Activated effector memory CD4-positive, alpha-beta T cell treated with anti-CD3 and anti-CD28 coated beads, Interleukin-2, amount 50 U/mL, for 16 hours (primary cell): ENCODE data around the gene TRNT1.
A peak's percentile ranks its signal among the peaks of the same experiment; 100 is the strongest.

Experiments
- DNase-seq: peaks from one replicate; pipeline ENCODE4 v3.0.0-alpha.2; 2020

Gene TRNT1

DNA sequence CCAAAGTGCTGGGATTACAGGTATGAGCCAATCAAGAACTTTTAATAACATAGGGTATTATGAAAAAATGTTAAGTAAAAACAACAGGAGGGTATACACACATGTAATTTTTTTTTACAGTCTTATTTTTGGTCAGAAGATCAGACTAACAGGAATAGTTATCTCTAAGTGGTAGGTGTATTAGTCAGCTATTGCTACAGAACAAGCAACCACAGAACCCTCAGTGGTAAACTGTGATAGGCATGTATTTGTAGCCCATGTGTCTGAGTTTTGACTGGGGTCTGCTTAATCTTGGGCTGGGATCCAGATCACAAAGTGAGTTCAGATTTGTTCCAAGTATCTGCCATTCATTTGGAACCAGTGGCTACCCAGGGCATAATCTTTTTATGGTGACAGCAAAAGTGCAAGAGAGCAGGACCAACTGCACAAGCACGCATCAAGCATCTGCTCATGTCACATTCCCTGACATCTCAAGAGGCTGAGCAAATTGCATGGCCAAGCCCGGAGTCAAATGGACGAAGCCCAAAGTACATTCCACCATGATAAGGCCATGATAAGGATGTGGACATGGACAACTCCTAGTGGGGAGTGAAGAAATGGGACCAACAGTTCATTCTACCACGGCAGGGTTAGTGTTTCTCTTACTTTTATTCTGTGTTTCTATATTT lies 13.6 kb upstream of the TRNT1 start:
- DNase-seq, result no peak

DNA sequence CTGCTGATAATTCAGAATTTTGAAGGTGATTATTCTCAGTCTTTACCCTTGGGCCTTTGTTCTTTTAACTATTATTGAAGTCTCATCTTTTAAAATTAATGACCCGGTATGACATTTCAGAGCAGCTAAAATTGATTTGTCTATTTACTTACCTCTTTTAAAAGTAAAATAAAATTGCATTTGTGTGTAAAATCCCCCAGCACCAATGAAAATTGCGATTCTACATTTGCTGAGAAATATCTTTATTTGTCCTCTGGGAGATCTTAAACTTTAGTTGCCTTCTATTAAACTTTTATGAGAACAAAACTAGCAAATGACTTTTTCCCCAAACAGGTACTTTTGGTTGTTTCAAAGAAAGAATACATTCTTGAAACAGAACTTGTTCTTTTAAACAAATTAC lies 9.1 kb upstream of the TRNT1 start:
- DNase-seq, result no peak

DNA sequence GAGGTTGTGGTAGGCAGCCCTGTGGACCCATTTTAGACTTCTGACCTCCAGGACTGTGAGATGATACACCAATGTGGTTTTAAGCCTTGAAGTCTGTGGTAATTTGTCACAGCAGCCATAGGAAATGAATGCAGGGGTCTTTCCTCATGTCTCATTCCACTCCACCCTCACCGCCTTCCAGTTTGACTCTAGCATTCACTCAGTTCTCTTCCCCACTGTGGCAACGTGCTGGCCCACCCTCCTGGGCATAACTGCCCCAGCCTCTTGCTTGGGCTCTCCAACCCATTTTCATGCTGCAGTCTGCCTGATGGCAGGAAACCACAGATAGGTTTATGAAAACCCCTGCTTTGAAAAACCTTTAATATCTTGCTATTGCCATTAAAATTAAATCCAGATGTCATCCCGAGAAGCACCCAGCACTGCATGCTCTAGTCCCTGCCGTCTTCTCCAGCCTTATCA lies 7.3 kb upstream of the TRNT1 start:
- no peak for DNase-seq

DNA sequence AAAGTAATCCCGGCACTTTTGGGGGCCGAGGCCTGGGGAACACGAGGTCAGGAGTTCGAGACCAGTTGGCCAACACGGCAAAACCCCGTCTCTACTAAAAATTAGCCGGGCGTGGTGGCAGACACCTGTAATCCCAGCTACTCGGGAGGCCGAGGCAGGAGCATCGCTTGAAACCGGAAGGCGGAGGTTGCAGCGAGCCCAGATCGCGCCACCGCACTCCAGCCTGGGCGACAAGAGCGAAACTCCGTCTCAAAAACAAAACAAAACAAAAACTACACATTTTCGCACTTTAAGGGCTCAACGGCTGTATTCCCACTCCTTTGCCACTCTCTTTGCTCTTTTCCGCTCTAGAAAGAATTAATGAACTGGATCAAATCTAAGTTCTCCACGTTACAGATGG lies 763 bp upstream of the TRNT1 start:
- no peak for DNase-seq

GRCh38 chr3:3127432-3128010 lies 781 bp downstream of the TRNT1 start:
- peak; percentile 75 for DNase-seq

DNA sequence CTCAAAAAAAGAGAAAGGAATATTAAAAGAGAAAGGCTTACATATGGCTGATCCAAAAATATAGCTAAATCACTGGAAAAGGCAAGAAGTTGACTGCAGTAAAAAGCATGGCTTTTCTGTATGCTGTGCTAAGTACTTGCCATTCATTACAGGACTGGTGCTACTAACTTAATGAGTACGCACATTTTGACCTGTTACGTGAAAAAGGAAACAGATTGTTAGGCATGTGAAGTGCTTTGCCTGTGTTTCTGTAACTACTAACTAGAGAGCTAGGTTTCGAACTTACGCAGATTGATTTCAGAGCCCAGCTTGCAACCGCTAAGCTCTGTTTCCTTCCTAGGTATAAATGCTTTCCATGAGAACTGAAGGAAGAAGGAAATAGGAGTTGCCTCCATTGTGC lies 2.8 kb downstream of the TRNT1 start:
- no peak for DNase-seq

DNA sequence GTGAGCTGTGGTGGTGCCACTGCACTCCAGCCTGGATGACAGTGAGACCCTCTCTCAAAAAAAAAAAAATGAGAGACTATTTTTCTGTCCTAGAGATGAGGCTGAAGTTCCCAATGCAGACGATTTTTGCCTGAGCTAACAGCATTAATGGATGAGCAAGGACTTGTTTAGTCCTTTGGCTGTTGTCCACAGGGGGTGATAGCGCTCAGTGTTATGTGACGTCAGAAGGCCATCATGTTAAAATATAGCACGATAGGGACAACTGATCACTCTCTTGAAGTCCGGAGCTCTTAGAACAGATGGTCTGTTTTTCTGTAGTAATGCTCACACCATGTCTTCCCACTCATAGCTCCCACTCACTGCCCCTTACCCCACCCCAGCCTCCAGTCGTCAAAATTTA lies 6.8 kb downstream of the TRNT1 start:
- DNase-seq, result no peak

- no peak for DNase-seq
Observed at GRCh38 chr3:3134750-3135448, 8.2 kb downstream of the TRNT1 start.

GRCh38 chr3:3137526-3137925 lies 10.8 kb downstream of the TRNT1 start:
- no peak for DNase-seq

- no peak for DNase-seq
Observed at GRCh38 chr3:3141939-3142338, 15.2 kb downstream of the TRNT1 start.

DNA sequence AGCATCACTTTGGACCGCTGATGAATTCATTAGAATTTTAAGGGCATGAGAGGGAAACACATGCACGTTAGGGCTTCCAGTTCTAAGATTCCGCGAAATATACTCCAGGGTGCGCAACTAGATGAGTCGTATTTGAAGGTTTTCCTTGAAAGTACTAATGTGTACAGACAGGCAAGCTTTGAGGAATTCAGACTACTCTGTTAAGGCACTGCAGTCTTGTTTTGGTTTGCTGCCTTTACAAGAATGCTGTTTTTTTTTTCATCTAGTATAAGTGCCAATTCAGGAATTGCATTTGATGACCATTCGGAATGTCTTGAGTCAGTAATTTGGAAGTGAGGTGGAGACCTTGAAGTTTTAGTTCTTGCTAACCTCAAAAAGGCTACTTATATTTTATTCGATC lies 19.1 kb downstream of the TRNT1 start:
- DNase-seq, result no peak

DNA sequence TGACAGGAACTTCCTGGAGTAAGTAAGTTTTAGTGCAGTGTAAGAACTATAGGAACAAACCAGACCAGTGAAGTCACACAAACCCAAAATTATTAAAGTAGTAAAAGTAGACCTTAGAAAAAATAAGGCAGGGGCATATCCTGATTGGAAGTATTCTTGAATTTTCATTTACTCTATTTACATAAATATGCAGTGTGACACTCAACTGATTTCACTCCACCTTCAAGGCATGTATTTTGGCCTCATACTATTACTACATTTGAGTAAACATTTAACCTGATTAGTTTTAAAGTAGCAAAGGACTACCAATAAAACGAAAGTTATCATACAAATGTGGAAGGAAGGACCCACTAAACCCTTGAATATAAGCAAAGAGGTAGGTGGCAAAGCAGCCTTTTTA lies 22.8 kb downstream of the TRNT1 start:
- no peak for DNase-seq

DNA sequence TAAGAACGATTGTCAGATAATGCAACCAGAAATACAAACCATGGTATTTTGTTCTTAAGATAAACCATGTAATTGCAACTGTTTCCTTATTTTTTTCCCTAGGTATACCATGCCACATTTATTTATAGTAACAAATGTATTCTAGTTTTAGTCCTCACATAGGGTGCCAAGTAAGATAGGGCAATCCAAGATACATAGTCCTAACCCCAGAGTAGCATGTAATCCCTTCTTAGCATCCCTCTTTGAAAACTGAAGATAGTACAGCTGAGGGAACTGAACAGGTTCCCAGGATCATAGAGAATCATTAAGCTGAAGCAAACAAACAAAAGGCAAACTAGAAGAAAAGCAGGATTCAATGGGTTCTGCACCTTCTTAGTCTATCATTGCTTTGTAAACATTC lies 24.8 kb downstream of the TRNT1 start:
- DNase-seq, result no peak

DNA sequence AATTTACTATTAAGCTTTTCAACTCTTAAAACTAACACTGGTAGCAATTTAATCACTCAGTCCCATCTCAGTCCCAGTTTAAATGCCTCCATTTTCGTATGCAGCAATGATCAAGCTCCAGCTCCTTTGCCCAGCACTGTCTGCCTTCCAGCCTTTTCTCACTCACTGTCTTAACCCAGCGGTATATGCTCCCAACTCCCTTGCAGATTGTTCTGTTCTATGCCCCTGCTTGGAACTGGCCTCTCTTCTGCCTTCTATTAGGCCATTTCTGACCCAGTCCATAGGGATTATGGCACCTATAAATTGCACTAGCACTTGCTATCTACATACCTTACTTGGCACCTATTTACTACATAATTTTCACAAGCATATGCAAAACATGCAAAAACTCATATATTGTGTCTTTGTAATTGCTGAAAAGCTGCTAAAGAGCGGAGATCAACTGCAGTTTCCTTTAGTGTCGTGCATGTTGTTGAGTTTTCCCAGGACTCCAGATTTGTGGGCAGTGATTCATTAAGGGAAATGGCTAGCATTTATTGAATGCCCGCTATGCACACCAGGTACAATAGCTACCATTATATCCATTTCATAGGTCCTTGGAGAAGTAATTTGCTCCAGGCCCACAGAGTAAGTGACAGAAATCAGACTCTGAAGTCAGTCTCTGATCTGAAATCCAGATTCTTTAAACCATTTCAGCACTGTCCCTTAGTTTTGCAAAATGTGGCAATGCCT lies 28.3 kb downstream of the TRNT1 start:
- no peak for DNase-seq

DNA sequence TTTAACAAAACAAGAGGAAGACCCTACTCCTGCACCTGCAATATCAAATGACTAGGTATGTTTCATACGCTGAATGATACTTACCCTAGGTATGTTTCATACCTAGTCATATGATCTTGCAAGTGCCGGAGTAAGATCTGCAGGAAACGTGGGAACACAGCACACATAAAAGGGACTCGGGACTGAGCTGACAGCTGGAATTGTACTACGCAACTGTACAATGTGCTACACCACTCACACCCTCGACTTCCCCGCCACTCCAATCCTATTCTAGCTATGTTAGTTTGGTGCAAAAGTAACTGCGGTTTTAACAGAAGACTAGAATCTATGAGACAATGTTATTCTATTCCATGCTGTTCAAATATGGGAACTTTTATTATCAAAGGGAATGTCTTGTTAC lies 30.7 kb downstream of the TRNT1 start:
- no peak for DNase-seq

GRCh38 chr3:3160826-3161225 lies 34.1 kb downstream of the TRNT1 start:
- no peak for DNase-seq

DNA sequence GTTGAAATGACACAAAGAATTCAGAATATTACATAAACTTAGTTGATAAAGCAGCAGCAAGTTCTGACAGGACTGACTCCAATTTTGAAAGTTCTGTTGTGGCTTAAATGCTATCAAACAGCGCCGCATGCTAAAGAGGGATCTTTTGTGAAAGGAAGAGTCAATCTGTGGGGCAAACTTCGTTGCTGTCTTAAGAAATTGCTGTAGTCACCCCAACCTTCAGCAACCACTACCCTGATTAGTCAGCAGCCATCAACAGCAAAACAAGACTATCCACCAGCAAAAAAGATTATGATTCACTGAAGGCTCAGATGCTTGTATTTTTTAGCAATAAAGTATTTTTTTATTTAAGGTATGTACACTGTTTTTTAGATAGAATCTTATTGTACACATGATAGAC lies 38.5 kb downstream of the TRNT1 start:
- DNase-seq, result no peak

- no peak for DNase-seq
Observed at GRCh38 chr3:3165650-3166049, 38.9 kb downstream of the TRNT1 start.

DNA sequence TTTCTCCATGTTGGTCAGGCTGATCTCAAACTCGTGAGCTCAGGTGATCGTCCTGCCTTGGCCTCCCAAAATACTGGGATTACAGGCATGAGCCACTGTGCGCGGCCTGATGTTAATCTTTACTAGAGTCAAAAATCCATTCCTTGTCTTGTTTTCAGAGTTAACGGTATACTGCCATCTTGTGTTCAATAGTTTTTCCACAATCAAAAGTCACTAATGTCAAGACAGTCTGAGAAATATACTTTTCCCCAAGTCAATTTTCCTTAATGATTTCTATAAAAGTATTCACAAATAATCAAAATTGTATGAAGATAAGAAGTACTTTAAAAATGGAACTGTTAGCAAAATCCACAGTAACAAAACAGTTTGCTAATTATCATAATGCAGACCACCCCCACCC lies 44.3 kb downstream of the TRNT1 start:
- no peak for DNase-seq

- no peak for DNase-seq
Observed at GRCh38 chr3:3172627-3173026, 45.9 kb downstream of the TRNT1 start.

- DNase-seq, result no peak
Observed at GRCh38 chr3:3177861-3178497, 51.2 kb downstream of the TRNT1 start.

GRCh38 chr3:3178498-3179328 lies 52.0 kb downstream of the TRNT1 start:
- no peak for DNase-seq
